Measurements from ENCODE around the gene AK5.

- TF ChIP-seq CTCF (conservative IDR thresholded peaks at IDR 0.05; ENCODE audit: low read depth in 2 of 2) (no peak), EZH2 (IDR thresholded peaks at IDR 0.05; ENCODE audit: low read depth, unreplicated experiment) (no peak), JUNB (IDR thresholded peaks at IDR 0.05; ENCODE audit: unreplicated experiment) (no peak), POLR2AphosphoS5 (IDR thresholded peaks at IDR 0.05; ENCODE audit: low read depth) (no peak), ZNF331 (CRISPR knock-in tag; IDR thresholded peaks at IDR 0.05; ENCODE audit: low read depth) (no peak), CREB1 (CRISPR knock-in tag; IDR thresholded peaks at IDR 0.05; ENCODE audit: low read depth) (no peak), REST (IDR thresholded peaks at IDR 0.05; ENCODE audit: unreplicated experiment) (no peak), ZNF114 (CRISPR knock-in tag; IDR thresholded peaks at IDR 0.05) (no peak), ETS1 (IDR thresholded peaks at IDR 0.05) (no peak), EZH2phosphoT487 (IDR thresholded peaks at IDR 0.05; ENCODE audit: unreplicated experiment) (no peak), NANOG (IDR thresholded peaks at IDR 0.05; ENCODE audit: borderline replicate concordance) (no peak)
Observed at GRCh38 chr1:77473690-77474089, 191.9 kb downstream of the AK5 start.

Data from GM23338 (cell line).